ENCODE data around the gene SCAMP3.

Gene SCAMP3

GRCh38 chr1:155254228-155254713 is 7.9 kb downstream of the SCAMP3 start:
- DNase-seq, result no peak
- no peak for TF ChIP-seq CTCF (IDR thresholded peaks at IDR 0.05; ENCODE audit: low read depth, low read length, missing control alignments)
- in situ Hi-C loops (cut with HindIII; ENCODE audit: low pct_ligation_motif_present, low sequenced_read_pairs), result no loop called here

GRCh38 chr1:155253797-155254196 is 8.4 kb downstream of the SCAMP3 start:
- peak overlapping the region; percentile 74 for H3K4me3 ChIP-seq (ENCODE audit: low read depth, low read length)

More at GRCh38 chr1:155254228-155254713, 7.9 kb downstream of the SCAMP3 start:
- H3K36me3 ChIP-seq (replicated peaks), result peaks cover 5% of the 10 kb centered on the region
- peak overlapping the region; percentile 74 for H3K4me3 ChIP-seq (ENCODE audit: low read depth, low read length)
- no peak overlapping the region for H3K27ac ChIP-seq
- no peaks in the 10 kb centered on the region for H3K27me3 ChIP-seq (replicated peaks)

GRCh38 chr1:155253208-155253607 is 9.0 kb downstream of the SCAMP3 start:
- H3K4me3 ChIP-seq (ENCODE audit: low read depth, low read length), result peak overlapping the region; percentile 74
- DNase-seq, result no peak
- H3K27ac ChIP-seq, result no peak overlapping the region
- H3K36me3 ChIP-seq (replicated peaks), result peaks cover 3% of the 10 kb centered on the region
- peak; percentile 20 for TF ChIP-seq CTCF (IDR thresholded peaks at IDR 0.05; ENCODE audit: low read depth, low read length, missing control alignments)
- no peaks in the 10 kb centered on the region for H3K27me3 ChIP-seq (replicated peaks)
- in situ Hi-C loops (cut with HindIII; ENCODE audit: low pct_ligation_motif_present, low sequenced_read_pairs), result no loop called here

More at GRCh38 chr1:155253797-155254196, 8.4 kb downstream of the SCAMP3 start:
- no peak for DNase-seq
- peaks cover 5% of the 10 kb centered on the region for H3K36me3 ChIP-seq (replicated peaks)
- in situ Hi-C loops (cut with HindIII; ENCODE audit: low pct_ligation_motif_present, low sequenced_read_pairs), result no loop called here
- TF ChIP-seq CTCF (IDR thresholded peaks at IDR 0.05; ENCODE audit: low read depth, low read length, missing control alignments), result no peak
- H3K27me3 ChIP-seq (replicated peaks), result no peaks in the 10 kb centered on the region
- H3K27ac ChIP-seq, result no peak overlapping the region

- Histone ChIP-seq H3K27ac (no peak overlapping the region), H3K27me3 (replicated peaks) (no peaks in the 10 kb centered on the region), H3K4me3 (ENCODE audit: low read depth, low read length) (no peak overlapping the region), H3K36me3 (replicated peaks) (peaks cover 13% of the 10 kb centered on the region)
- in situ Hi-C loops (cut with HindIII; ENCODE audit: low pct_ligation_motif_present, low sequenced_read_pairs), result no loop called here
- DNase-seq, result no peak
- TF ChIP-seq CTCF (IDR thresholded peaks at IDR 0.05; ENCODE audit: low read depth, low read length, missing control alignments), result no peak
Measured at GRCh38 chr1:155251566-155251965, 10.6 kb downstream of the SCAMP3 start.

- peak; percentile 84 for DNase-seq
- Histone ChIP-seq H3K27me3 (replicated peaks) (no peaks in the 10 kb centered on the region), H3K27ac (no peak overlapping the region), H3K4me3 (ENCODE audit: low read depth, low read length) (peak overlapping the region; percentile 47), H3K36me3 (replicated peaks) (peaks cover 13% of the 10 kb centered on the region)
- peak; percentile 100 for TF ChIP-seq CTCF (IDR thresholded peaks at IDR 0.05; ENCODE audit: low read depth, low read length, missing control alignments)
- in situ Hi-C loops (cut with HindIII; ENCODE audit: low pct_ligation_motif_present, low sequenced_read_pairs), result no loop called here
Measured at GRCh38 chr1:155250633-155251449, 11.3 kb downstream of the SCAMP3 start.

Data from brain microvascular endothelial cell (primary cell).